Left renal cortex interstitium (tissue), 4 donors: ENCODE measurements around the gene SMURF1. TPM values are rescaled to one million over a fixed set of nuclear protein-coding genes. Genes with fewer than 3 reads are reported as not detected.

Experiments used
- DNase-seq, 4 donors: peaks; one replicate each; pipeline ENCODE4 v3.0.0-alpha.2; 2013; ENCODE audit warnings: low read depth in 4 of 4, low spot score in 2 of 4, missing footprints in 1 of 4
- polyA plus RNA-seq, 4 donors: library from polyadenylated mRNA; unstranded; fragments of 120-200 nt; gene quantifications; one replicate each; pipeline ENCODE4 v1.2.1, GENCODE V29; 2013; ENCODE audit not compliant: insufficient read length in 4 of 4

The SMURF1 gene
- polyA plus RNA-seq, 4 donors = 13.7 to 19.4 (median 17.3) TPM

DNA sequence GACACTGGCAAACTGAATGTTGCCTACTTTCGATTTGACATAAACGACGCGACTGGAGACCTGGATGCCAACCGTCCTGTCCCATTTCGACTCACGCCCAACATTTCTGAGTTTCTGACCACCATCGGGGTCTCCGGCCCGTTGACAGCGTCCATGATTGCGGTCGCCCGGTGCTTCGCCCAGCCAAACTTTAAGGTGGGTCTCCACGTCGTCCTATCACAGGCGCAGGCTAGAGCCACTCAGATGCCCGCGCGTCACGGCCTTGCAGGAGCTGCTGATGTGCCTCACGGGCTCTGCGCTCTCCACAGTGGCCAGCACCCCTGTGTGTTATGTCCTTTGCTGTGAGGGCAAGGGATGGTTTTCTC is 132.6 kb downstream of the SMURF1 start:
- DNase-seq = no peak

DNA sequence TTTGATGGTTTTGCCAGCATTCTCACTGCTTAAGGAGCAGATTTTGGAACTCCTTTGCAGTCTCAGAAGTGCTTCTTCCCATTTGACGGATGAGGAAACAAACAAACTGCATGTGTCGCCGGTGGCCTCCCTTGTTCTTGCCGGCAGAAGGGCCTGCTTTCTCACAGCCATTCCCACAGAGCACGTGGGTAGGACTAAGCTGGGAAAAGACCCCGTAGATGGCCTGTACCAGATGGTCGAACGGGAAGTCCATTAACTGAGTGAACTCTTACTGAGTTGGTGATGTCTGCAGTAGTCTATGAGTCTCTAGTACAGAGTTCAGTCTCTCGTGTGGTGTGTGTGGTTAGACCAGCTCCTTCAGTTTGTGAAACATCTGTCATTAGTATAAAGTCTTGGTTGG is 133.6 kb downstream of the SMURF1 start:
- no peak for DNase-seq

DNA sequence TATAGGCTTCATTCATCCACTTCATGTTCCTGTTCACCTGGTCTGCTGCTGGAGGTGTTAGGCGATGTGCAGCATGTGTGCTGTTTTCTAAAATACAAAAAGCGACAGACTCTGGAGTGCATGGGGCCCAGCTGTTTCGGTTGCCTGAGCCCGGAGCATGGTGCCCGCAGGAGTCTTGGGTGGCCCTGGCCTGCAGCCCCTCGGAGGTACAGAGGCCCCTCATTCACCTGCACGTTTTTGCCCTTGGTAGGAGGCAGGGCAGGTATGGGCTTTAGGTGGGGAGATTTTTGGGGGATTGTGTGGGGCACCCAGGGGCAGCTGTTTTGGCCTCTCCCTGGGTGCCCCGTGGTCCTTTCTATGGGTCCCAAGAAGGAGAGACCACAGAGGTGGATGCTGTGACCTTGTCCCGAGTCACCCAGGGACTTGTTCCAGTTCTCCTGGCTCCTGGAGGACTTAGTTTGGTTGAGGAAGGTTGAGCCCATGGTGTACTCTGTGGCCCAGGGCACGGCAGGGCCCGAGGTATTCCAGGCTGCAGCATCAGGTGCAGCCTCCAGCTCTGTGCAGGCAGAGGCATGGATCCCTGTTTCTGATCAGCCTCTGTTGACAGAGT is 134.9 kb downstream of the SMURF1 start:
- DNase-seq = no peak

DNA sequence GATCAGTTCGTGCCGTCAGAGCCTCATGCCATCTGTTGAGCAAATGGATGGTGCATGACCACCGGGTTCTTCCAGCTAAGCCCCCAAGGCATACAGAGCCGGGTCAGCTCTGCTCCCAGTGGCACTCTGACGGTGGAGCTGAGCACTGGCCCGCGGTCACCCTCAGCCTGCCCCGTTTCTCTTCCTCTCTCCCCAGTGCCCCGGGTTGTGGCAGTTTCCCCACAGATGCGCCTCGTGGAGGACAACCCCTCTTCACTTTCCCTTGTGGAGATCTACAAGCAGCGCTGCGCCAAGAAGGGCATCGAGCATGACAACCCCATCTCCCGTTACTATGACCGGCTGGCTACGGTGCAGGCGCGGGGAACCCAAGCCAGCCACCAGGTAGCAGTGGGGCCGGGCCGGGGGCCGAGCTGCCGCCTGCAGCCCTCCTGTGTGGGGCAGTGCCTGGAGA is 135.7 kb downstream of the SMURF1 start:
- no peak for DNase-seq

DNA sequence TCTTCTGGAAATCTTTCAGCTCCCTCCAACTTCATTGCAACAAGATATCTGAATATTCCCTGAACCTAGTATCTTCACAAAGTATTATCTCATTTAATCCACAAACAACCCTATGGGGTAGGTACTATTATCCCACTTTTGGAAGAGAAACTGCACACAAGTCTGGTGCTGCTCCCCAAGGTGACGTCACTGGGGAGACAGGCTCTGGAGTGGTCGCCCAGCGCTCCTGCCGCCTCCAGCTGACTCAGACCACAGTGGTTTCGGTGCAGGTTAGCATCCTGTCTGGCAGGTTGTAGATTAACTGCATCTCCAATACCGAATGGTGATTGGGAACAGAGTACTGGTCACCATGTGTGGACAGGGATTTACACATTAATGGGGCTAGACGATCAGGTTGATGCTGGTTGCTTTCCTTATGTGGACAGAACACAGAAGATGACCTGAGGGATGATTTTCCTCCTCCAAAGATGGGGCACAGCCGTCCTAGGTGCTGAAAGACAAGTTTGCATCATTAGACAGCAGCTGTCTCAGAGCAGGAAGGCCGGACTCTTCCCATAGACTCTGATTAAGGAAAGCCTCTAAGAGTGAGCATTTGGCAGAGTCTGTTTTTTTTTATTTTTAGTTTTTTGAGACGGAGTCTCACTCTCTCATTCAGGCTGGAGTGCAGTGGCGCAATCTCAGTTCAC is 137.0 kb downstream of the SMURF1 start:
- DNase-seq = no peak

DNA sequence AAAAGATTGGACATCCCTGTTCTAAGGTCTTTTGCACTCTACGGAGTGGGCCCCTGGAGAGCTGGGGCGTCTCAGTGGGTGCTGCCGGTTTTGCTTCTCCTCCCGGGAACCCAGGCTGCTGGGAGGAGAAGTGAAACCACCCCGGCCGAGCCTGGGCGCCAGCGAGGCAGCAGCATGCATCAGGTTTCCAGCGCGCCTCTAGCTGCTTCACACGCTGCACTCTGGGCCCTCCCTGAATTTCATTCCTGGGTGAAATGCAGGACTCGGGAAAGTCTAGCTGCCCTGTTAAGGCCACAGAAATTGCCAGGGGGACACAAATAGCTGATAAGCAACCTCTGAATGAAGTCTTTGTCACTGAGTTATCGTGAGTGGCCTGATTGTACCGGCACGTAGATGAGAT is 138.1 kb downstream of the SMURF1 start:
- no peak for DNase-seq

DNA sequence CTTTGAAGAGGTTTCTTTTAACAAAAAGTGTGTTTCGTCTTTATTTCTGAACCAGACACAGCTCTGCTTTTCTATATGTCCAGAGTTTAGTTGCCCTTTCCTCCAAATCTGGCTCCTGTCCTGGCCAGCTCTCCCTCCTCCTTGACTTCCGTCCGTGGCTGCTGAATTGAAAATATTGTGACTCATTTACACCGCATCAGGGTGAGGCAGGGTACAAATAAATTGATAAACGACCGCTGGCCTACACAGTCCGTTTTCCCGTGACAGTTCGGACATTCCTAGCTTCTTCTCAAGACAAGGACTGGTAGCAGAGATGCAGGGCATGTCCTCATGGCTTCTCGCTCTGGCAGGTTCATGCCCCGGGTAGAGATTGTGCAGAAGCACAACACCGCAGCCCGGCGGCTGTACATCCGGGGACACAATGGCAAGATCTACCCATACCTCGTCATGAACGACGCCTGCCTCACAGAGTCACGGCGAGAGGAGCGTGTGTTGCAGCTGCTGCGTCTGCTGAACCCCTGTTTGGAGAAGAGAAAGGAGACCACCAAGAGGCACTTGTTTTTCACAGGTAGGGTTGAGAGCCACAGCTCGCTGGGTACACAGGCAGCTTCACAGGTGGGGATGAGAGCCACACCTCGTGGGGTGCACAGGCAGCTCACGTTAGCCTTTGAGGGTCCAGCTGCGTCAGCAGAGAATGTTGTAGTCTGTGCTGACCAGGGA is 139.0 kb downstream of the SMURF1 start:
- no peak for DNase-seq

DNA sequence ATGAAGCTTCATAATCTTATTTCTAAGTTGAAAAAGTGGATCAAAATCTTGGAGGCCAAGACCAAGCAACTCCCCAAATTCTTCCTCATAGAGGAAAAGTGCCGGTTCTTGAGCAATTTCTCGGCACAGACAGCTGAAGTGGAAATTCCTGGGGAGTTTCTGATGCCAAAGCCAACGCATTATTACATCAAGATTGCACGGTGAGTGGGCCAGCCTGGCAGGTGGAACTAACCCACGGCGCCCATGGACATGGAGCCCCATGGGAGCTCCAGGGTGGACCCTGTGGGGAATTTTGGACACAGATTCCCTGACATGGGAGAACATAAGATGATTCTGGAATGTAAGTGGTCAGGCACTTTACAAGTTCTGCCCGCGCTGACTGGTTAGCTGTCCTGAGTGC is 139.7 kb downstream of the SMURF1 start:
- DNase-seq = no peak

DNA sequence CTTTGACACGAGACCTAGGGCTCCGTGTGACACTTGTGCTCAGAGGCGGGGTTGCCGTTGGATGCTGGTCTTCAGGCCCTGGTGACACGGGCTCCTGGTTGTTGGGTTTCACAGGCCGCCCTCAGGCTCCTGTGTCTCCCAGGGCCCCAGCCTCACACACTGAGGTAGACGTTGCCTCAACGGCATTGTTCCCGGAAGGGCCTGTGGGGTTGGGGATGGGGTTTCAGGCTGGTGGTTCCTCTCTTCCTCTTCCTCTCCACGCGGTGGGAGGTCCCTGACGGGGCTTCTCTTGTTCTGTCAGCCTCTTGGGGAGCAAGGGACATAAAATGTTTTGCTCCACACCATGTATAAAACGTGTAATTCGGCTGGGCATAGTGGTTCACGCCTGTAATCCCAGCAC is 140.5 kb downstream of the SMURF1 start:
- no peak for DNase-seq

DNA sequence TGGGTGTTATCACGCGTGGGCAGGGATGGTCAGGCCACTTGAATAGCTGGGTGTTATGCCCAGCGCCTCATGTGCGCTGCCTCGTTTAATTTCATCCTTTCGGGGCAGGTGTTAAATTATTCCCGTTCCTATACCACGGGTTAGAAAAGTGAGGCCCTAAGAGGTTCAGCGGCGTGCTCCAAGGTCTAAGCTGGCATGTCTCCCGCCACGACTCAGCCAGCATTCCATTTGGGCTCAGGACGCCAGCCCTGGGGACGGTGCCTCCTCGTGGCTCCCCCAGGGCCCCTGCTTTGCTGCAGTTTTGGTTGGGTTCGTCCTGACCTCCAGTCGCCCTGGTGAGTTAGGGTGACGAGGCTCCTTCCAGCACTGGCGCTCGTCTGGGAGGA is 141.1 kb downstream of the SMURF1 start:
- no peak for DNase-seq

DNA sequence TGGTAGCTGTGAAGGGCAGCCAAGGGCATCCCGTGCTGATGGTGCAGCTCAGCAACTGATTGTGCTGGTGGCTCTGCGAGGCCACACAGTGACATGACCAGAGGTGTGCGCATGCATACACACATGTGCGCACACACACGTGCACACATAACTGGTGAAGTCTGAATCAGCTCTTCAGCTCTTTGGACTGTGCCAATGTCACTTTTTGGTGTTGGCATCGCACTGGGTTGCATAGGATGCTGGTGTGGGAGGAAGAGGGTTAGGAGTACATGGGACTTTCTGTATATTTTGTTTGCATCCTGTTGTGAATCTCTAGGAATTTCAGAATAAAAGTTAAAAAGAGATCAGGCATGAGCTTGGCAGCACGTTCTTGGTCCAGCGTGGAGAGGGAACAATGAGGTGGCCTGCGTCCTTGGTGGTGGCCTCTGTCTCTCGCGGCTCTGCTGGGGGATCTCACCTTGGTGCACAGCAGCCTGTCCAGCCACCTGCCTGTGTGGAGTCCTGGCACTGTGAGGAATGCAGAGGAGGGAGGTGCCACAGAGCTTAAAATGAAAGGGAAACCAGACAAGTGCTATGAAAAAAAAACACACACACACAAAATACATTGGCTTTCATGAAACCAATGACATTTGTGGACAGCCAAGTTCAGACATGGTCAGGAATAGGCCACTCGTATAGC is 141.6 kb downstream of the SMURF1 start:
- DNase-seq = no peak

DNA sequence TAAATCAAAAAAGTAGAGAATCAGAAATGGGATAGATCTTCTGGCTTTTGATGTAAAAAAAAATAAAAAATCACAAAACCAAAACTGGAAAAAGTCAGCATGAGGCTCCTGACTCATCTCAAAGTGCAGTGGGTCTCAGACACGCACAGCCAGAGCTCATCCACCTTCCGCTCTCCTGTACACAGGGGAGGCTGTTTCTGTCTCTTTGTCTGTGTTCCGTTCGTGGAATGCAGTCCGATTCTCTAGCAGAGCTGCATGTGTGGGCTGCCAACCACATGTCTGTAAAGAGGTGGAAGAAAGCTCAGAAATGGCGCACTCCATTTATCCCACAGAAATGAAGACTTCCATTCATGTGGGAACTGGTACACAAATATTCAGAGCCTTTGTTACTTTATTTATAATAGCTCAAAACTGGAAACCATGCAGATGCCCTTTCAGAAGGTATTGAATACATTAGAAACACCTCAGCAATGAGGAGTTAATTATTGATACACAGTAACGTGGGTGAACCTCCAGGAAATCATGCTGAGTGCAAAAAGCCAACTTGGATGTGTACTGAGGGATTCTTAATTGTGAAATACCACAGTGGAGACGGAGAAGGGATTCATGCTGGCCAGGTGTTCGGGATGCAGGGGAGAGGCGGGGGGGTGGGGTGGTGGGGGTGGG is 142.3 kb downstream of the SMURF1 start:
- no peak for DNase-seq

DNA sequence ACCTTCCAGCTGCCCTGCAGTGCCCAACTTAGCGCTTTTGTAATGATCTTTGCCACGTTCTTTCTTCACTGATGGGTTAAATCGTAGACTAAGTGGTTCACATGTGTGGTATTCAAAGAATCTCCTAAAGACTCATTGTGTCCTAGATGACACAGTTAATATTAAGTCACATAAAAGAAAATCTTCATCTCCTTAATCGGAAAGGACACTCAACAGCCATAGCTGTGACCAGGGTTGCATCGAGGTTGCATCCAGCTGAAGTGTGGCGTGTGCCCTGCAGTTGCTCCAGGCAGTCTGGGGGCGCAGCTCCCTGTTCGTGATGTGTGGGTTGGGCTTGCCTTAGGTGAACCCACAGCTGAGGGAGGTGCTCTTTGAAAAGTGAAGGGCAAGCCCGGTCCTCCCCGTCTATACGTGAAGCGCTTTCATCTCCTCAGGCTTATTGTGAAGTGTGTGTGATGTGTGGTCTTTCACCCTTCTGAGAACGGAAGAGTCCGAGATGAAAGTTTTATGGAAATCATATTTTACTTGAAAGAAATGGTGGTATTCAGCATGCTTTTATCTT is 142.9 kb downstream of the SMURF1 start:
- no peak for DNase-seq

DNA sequence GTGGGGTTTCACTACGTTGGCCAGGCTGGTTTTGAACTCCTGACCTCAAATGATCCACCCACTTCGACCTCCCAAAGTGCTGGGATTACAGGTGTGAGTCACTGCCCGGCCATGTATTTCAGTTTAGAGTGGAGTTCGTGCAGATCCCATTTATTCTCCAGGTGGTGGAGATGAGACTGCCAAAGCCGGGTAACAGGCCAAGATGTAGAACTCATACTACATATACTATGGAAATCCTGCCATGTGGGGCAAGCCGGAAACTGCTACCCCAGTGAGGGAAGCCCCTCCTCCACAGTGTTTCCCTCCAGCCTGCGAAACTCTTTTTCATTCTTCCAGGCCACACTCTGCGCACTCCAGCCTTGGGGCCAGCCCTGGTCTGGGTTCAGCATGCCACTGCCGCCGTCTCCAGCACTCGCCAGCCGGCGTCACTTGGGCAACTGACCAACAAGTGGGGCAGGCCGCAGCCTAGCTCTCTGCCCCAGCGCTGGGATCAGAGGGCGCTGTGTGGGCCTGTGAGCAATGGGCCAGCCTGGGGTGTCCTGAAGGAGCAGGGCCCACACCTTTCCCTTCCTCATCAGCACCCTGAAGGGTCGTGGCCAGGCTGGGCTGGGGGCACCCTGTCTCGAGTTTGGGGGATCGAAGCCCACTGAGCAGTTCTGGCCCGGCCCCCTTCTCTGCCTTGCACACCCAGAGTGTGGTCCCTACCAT is 143.6 kb downstream of the SMURF1 start:
- no peak for DNase-seq

DNA sequence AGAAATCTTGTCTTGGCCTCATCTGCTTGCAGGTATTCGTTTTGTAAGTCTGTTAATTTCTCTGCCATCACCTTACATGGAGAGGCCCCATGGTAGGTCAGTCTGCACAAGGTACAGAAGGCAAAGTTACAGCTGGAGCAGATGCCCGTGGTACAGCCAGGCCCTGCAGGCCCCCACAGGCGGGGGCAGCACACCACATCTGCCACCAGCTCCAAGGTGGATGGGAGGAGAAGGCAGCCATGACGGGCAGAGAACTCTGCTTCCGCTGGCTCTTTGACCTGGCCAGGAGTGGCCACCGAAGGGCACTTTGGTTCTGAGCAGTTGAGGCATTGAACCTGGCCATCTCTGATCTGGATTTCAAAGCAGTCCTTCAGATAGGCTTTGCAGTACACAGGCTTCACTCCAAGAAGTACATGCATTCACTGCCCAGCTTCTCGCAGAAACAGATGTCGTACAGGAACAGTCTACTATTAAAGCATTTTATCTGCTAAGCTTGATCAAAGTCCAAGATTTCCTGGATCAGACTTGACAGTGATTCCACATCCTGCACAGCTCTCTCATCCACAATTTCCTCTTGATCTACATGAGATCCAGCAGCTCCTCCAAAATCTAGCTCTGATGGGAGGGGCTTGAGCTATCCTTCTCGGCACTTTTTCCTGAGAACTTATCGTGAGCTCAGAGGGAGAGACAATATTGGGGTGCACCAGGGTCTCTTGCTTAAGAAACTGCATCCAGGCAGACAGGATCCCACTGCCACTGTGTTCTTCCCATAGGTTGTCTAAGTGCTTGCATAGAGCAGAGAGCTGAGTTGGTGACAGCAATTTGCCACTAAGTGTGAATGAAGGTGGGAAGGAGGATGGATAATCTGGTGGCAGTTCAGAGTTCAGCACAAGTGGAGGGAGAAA is 144.8 kb downstream of the SMURF1 start:
- DNase-seq = no peak

DNA sequence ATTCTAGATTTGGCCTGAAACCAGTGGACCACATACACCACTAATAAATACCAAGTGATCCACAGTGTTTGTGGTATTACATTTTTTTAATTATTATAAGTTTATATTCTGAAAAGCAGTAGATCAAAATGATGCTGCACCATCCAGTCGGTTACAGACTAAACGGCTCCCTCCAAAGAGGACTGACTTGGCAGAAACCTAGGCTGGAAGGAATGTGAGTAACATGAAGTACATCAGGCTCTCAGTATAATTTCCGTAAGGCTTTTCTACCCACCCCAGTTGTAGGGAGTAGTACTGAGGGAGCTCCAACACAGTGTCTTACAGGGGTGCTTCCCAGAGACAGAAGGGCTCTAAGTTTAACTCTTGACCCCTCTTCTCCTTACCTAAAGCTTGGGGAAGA is 146.1 kb downstream of the SMURF1 start:
- no peak for DNase-seq

DNA sequence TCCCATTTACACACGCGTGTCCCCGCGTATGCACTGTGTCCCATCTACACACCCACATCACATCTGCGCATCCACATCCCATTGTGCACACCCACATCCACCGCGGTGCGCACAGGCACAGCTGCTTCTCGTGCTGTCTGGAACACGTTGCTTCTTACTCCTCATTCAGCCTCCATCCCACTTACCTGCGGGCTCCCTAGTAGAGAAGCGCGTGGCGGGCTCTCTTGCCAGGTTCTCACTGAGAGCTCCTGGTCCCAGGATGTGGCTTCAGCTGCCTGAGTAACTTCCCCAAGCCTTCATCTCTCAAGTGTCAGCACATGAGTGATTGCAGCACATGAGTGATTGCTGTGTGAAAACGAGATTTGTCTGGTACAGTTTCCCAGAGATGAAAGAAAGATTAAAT is 147.8 kb downstream of the SMURF1 start:
- no peak for DNase-seq

DNA sequence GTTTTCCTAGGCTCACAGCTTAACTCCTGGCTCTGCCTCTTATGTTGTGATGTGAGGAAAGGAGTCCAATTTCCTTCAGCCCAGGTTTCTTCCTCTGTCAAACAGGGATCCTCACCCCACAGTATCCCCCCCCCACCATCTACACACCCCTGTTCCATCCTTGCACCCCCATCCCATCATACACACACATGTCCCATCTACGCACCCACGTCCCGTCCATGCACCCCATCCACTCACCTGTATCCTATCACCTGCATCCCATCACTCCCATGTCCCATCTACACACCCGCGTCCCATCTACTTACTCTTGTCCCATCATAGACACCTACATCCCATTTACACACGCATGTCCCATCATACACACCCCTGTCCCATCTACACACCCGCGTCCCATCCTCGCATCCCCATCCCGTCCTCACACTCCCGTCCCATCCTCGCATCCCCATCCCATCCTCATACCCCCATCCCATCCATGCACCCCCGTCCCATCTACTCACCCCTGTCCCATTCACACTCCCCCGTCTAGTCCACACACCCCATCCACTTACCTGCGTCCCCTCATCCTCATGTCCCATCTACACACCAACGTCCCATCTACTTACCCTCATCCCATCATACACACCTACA is 148.3 kb downstream of the SMURF1 start:
- DNase-seq = no peak

DNA sequence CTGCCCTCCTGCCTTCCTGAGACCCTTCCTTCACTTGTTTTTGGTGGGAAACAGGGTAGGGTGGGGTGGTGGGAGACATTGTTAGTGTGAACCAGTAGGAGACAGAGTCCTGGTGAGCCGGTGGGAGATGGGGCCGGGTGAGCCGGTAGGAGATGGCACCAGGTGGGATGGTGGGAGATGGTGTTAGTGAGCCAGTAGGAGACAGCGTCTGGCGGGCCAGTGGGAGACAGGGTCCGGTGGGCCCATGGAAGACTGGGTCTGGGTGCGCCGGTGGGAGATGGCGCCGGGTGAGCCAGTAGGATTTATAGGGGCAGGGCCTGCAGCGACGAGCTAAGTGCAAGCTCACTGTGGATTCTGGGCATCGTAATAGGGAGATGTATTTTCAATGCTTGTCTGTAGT is 148.8 kb downstream of the SMURF1 start:
- no peak for DNase-seq
